ENCODE data around the gene C4orf51. TPM values are rescaled to one million over a fixed set of nuclear protein-coding genes. Genes with fewer than 3 reads are reported as not detected.
A peak's percentile ranks its signal among the peaks of the same experiment; 100 is the strongest.

Gene C4orf51
- total and polyA plus RNA-seq, 9 donors: not detected

- Histone ChIP-seq H3K27me3 (ENCODE audit: control insufficient read depth, insufficient read depth, low read length) (no peaks in the 10 kb centered on the region), H3K9me3 (replicated peaks; ENCODE audit: control insufficient read depth, low read depth, low read length) (no peaks in the 10 kb centered on the region), H3K4me1 (ENCODE audit: control insufficient read depth, insufficient read depth, low read length) (peaks cover 23% of the 10 kb centered on the region), H3K4me3 (ENCODE audit: low read length) (no peak overlapping the region), H3K27ac (ENCODE audit: low read length) (no peak overlapping the region), H3K36me3 (ENCODE audit: control insufficient read depth, insufficient read depth, low read length) (no peaks in the 10 kb centered on the region)
- DNase-seq: no peak
- 30% methylated on average over 3 of the region's 5 CpGs for WGBS (ENCODE audit: insufficient coverage)
Measured at GRCh38 chr4:145739845-145740244, 59.9 kb downstream of the C4orf51 start.

GRCh38 chr4:145740806-145741205 is 60.9 kb downstream of the C4orf51 start:
- Histone ChIP-seq H3K27me3 (ENCODE audit: control insufficient read depth, insufficient read depth, low read length) (no peaks in the 10 kb centered on the region), H3K36me3 (ENCODE audit: control insufficient read depth, insufficient read depth, low read length) (no peaks in the 10 kb centered on the region), H3K4me3 (ENCODE audit: low read length) (no peak overlapping the region), H3K4me1 (ENCODE audit: control insufficient read depth, insufficient read depth, low read length) (peaks cover 15% of the 10 kb centered on the region), H3K9me3 (replicated peaks; ENCODE audit: control insufficient read depth, low read depth, low read length) (no peaks in the 10 kb centered on the region), H3K27ac (ENCODE audit: low read length) (no peak overlapping the region)
- no CpG with 5 or more reads among the region's 2 CpGs for WGBS (ENCODE audit: insufficient coverage)
- peak; percentile 16 for DNase-seq

- no peak for DNase-seq
- no peaks in the 10 kb centered on the region for H3K36me3 ChIP-seq (ENCODE audit: control insufficient read depth, insufficient read depth, low read length)
- no peaks in the 10 kb centered on the region for H3K27me3 ChIP-seq (ENCODE audit: control insufficient read depth, insufficient read depth, low read length)
- H3K4me1 ChIP-seq (ENCODE audit: control insufficient read depth, insufficient read depth, low read length): peaks cover 4% of the 10 kb centered on the region
- no peaks in the 10 kb centered on the region for H3K9me3 ChIP-seq (replicated peaks; ENCODE audit: control insufficient read depth, low read depth, low read length)
- WGBS (ENCODE audit: insufficient coverage): 83% methylated on average over 1 of the region's 2 CpGs
- H3K27ac ChIP-seq (ENCODE audit: low read length): no peak overlapping the region
- no peak overlapping the region for H3K4me3 ChIP-seq (ENCODE audit: low read length)
Measured at GRCh38 chr4:145743641-145744040, 63.7 kb downstream of the C4orf51 start.

GRCh38 chr4:145755802-145756201 is 75.9 kb downstream of the C4orf51 start:
- Histone ChIP-seq H3K36me3 (ENCODE audit: control insufficient read depth, insufficient read depth, low read length) (peaks cover 13% of the 10 kb centered on the region), H3K27me3 (ENCODE audit: control insufficient read depth, insufficient read depth, low read length) (no peaks in the 10 kb centered on the region), H3K9me3 (replicated peaks; ENCODE audit: control insufficient read depth, low read depth, low read length) (no peaks in the 10 kb centered on the region), H3K4me1 (ENCODE audit: control insufficient read depth, insufficient read depth, low read length) (no peaks in the 10 kb centered on the region), H3K4me3 (ENCODE audit: low read length) (no peak overlapping the region), H3K27ac (ENCODE audit: low read length) (no peak overlapping the region)
- WGBS (ENCODE audit: insufficient coverage): no CpG with 5 or more reads among the region's 2 CpGs
- DNase-seq: no peak

GRCh38 chr4:145756244-145756643 is 76.3 kb downstream of the C4orf51 start:
- DNase-seq: no peak
- Histone ChIP-seq H3K9me3 (replicated peaks; ENCODE audit: control insufficient read depth, low read depth, low read length) (no peaks in the 10 kb centered on the region), H3K27ac (ENCODE audit: low read length) (no peak overlapping the region), H3K36me3 (ENCODE audit: control insufficient read depth, insufficient read depth, low read length) (peaks cover 17% of the 10 kb centered on the region), H3K27me3 (ENCODE audit: control insufficient read depth, insufficient read depth, low read length) (no peaks in the 10 kb centered on the region), H3K4me3 (ENCODE audit: low read length) (no peak overlapping the region), H3K4me1 (ENCODE audit: control insufficient read depth, insufficient read depth, low read length) (no peaks in the 10 kb centered on the region)
- no CpG with 5 or more reads among the region's 1 CpG for WGBS (ENCODE audit: insufficient coverage)

GRCh38 chr4:145757188-145757587 is 77.2 kb downstream of the C4orf51 start:
- no peak for DNase-seq
- no peaks in the 10 kb centered on the region for H3K27me3 ChIP-seq (ENCODE audit: control insufficient read depth, insufficient read depth, low read length)
- no peak overlapping the region for H3K4me3 ChIP-seq (ENCODE audit: low read length)
- H3K27ac ChIP-seq (ENCODE audit: low read length): no peak overlapping the region
- H3K36me3 ChIP-seq (ENCODE audit: control insufficient read depth, insufficient read depth, low read length): peaks cover 21% of the 10 kb centered on the region
- WGBS (ENCODE audit: insufficient coverage): no CpG with 5 or more reads among the region's 1 CpG
- no peaks in the 10 kb centered on the region for H3K9me3 ChIP-seq (replicated peaks; ENCODE audit: control insufficient read depth, low read depth, low read length)
- no peaks in the 10 kb centered on the region for H3K4me1 ChIP-seq (ENCODE audit: control insufficient read depth, insufficient read depth, low read length)

GRCh38 chr4:145760176-145760575 is 80.2 kb downstream of the C4orf51 start:
- H3K4me3 ChIP-seq (ENCODE audit: low read length): no peak overlapping the region
- no peak for DNase-seq
- peaks cover 48% of the 10 kb centered on the region for H3K36me3 ChIP-seq (ENCODE audit: control insufficient read depth, insufficient read depth, low read length)
- H3K27ac ChIP-seq (ENCODE audit: low read length): no peak overlapping the region
- WGBS (ENCODE audit: insufficient coverage): no CpG with 5 or more reads among the region's 8 CpGs
- no peaks in the 10 kb centered on the region for H3K27me3 ChIP-seq (ENCODE audit: control insufficient read depth, insufficient read depth, low read length)
- H3K4me1 ChIP-seq (ENCODE audit: control insufficient read depth, insufficient read depth, low read length): no peaks in the 10 kb centered on the region
- no peaks in the 10 kb centered on the region for H3K9me3 ChIP-seq (replicated peaks; ENCODE audit: control insufficient read depth, low read depth, low read length)

- Histone ChIP-seq H3K27ac (ENCODE audit: low read length) (no peak overlapping the region), H3K4me3 (ENCODE audit: low read length) (no peak overlapping the region), H3K9me3 (replicated peaks; ENCODE audit: control insufficient read depth, low read depth, low read length) (no peaks in the 10 kb centered on the region), H3K27me3 (ENCODE audit: control insufficient read depth, insufficient read depth, low read length) (no peaks in the 10 kb centered on the region), H3K36me3 (ENCODE audit: control insufficient read depth, insufficient read depth, low read length) (peaks cover 57% of the 10 kb centered on the region), H3K4me1 (ENCODE audit: control insufficient read depth, insufficient read depth, low read length) (no peaks in the 10 kb centered on the region)
- 97% methylated on average over 48 of the region's 49 CpGs for WGBS (ENCODE audit: insufficient coverage)
- DNase-seq: no peak
Measured at GRCh38 chr4:145760961-145761929, 81.3 kb downstream of the C4orf51 start.

GRCh38 chr4:145762719-145763118 is 82.8 kb downstream of the C4orf51 start:
- peaks cover 60% of the 10 kb centered on the region for H3K36me3 ChIP-seq (ENCODE audit: control insufficient read depth, insufficient read depth, low read length)
- H3K27ac ChIP-seq (ENCODE audit: low read length): no peak overlapping the region
- WGBS (ENCODE audit: insufficient coverage): 90% methylated on average over 7 of the region's 8 CpGs
- no peaks in the 10 kb centered on the region for H3K4me1 ChIP-seq (ENCODE audit: control insufficient read depth, insufficient read depth, low read length)
- DNase-seq: no peak
- peaks cover 2% of the 10 kb centered on the region for H3K9me3 ChIP-seq (replicated peaks; ENCODE audit: control insufficient read depth, low read depth, low read length)
- H3K4me3 ChIP-seq (ENCODE audit: low read length): no peak overlapping the region
- no peaks in the 10 kb centered on the region for H3K27me3 ChIP-seq (ENCODE audit: control insufficient read depth, insufficient read depth, low read length)

- 88% methylated on average over 4 of the region's 4 CpGs for WGBS (ENCODE audit: insufficient coverage)
- DNase-seq: no peak
Measured at GRCh38 chr4:145763399-145763798, 83.5 kb downstream of the C4orf51 start.

More at GRCh38 chr4:145763399-145763798, 83.5 kb downstream of the C4orf51 start:
- no peaks in the 10 kb centered on the region for H3K27me3 ChIP-seq (ENCODE audit: control insufficient read depth, insufficient read depth, low read length)
- H3K27ac ChIP-seq (ENCODE audit: low read length): no peak overlapping the region
- H3K4me3 ChIP-seq (ENCODE audit: low read length): no peak overlapping the region
- H3K9me3 ChIP-seq (replicated peaks; ENCODE audit: control insufficient read depth, low read depth, low read length): peaks cover 2% of the 10 kb centered on the region
- H3K36me3 ChIP-seq (ENCODE audit: control insufficient read depth, insufficient read depth, low read length): peaks cover 60% of the 10 kb centered on the region
- H3K4me1 ChIP-seq (ENCODE audit: control insufficient read depth, insufficient read depth, low read length): no peaks in the 10 kb centered on the region

Data from muscle of leg (tissue), 11 donors.